GM10266 (cell line): ENCODE results near the gene ALAS2.
A peak's percentile ranks its signal among the peaks of the same experiment; 100 is the strongest.
"Not testable (repeated sequence)": the region's sequence is repeated elsewhere in the genome, so short reads cannot be mapped to it uniquely, and the experiment has no call there.

Source experiments
- DNase-seq: peaks from one replicate; pipeline ENCODE4 v3.0.0; 2012; ENCODE audit errors: extremely low spot score
- TF ChIP-seq, protein P1 (sequence below): IDR thresholded peaks from 2 replicates; pipeline ENCODE4 v1.5.1; 2012; ENCODE audit warnings: mild to moderate bottlenecking, low read depth; ENCODE audit not compliant: control insufficient read depth, insufficient read depth; ENCODE audit errors: missing control alignments

The ALAS2 gene, protein sequence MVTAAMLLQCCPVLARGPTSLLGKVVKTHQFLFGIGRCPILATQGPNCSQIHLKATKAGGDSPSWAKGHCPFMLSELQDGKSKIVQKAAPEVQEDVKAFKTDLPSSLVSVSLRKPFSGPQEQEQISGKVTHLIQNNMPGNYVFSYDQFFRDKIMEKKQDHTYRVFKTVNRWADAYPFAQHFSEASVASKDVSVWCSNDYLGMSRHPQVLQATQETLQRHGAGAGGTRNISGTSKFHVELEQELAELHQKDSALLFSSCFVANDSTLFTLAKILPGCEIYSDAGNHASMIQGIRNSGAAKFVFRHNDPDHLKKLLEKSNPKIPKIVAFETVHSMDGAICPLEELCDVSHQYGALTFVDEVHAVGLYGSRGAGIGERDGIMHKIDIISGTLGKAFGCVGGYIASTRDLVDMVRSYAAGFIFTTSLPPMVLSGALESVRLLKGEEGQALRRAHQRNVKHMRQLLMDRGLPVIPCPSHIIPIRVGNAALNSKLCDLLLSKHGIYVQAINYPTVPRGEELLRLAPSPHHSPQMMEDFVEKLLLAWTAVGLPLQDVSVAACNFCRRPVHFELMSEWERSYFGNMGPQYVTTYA

DNA sequence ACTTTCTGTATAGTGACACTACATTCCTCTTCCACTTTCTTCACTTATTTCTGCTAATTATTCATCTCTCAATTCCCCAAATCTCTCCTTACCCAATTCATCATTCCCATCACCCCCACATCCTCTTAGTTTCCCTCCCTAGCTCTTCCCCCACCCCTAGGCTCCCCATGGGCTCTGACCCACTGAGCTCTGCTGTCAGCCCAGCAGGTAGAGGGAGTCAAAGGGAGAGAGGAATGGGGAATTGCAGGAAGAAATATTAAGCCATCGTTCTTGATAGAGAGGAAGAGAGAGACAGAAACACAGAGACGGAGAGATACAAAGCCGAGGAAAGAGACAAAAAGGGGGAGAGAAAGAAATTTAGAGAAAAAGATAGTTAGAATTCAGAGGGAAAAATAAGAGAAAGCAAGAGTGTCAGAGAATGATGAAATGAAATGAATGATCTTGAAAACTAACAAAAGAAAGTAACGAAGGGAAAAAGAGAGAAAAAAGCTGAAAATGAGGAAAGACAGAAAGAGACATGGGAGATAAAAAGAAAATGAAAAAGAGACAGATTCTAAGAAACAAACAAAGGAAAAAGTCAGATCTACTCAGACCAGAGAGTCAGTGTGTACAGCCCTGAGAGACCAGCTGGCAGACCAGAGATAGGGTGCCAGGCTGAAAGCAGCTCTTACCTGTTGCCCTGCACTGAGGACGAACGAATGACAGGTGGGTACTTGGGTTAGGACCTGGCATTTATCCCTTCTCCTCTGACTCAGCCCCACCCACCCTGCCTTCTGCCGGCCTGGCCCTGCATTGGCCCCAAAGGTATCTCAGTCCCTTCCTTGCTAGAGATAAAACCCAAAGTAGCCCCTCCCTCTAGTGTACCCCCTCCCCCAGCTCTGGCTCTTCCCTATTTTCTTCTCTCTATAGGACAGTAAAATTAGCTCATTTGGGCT lies at the start of gene ALAS2:
Gene ALAS2, minus strand, starts transcription at position 707 of the 935 bp plus-strand sequence. CDS start 4,977 bp downstream, outside the sequence.
- DNase-seq: no peak
- TF ChIP-seq, protein P1, sequence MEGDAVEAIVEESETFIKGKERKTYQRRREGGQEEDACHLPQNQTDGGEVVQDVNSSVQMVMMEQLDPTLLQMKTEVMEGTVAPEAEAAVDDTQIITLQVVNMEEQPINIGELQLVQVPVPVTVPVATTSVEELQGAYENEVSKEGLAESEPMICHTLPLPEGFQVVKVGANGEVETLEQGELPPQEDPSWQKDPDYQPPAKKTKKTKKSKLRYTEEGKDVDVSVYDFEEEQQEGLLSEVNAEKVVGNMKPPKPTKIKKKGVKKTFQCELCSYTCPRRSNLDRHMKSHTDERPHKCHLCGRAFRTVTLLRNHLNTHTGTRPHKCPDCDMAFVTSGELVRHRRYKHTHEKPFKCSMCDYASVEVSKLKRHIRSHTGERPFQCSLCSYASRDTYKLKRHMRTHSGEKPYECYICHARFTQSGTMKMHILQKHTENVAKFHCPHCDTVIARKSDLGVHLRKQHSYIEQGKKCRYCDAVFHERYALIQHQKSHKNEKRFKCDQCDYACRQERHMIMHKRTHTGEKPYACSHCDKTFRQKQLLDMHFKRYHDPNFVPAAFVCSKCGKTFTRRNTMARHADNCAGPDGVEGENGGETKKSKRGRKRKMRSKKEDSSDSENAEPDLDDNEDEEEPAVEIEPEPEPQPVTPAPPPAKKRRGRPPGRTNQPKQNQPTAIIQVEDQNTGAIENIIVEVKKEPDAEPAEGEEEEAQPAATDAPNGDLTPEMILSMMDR: no peak

DNA sequence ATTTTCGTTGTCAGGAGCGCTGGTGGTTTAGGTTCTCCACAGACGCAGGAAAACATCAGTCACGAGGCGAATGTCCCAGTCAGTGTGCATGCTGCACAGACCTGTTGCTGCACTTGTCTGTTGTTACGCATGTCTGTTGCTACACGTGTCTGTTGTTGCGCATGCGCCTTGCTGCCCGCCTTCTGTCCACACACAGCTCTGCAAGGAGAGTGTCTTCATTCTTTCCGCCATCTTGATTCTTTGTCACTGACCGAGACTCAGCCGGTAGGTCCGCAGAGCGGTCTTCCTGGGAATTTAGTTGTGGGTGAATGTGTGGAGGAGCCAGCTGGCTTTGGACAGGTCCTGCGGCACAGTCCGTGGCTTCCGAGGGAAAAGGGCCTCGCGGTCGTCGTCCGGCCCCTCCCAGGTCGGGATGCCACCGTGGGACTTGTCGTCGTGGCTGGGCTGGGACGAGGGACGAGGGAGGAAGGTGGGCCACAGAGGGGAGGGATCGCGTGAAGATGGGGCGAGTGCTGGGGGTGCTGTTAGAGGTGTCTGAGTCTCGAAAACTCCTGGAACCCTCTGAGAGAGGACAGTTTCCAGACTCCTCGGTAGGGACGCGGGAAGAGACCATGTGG lies 44.2 kb upstream of the ALAS2 start, which contains the start of gene PAGE2B:
Gene PAGE2B, plus strand, starts transcription at position 180 of the 617 bp plus-strand sequence. CDS start 1,012 bp downstream, outside the sequence.
- no peak for DNase-seq
- TF ChIP-seq, protein P1: no peak

DNA sequence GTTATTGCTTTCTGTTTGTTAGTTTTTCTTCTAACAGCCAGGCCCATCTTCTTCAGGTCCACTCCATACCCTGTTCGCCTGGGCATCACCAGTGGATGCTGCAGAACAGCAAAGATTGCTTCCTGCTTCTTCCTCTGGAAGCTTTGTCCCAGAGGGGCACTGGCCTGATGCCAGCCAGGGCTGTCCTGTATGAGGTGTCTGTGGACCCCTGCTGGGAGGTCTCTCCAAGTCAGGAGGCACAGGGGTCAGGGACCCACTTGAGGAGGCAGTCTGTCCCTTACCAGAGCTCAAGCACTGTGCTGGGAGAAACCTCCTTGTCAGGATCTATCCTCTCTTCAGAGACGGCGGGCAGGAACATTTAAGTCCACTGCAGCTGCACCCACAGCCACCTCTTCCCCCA lies 41.5 kb upstream of the ALAS2 start:
- TF ChIP-seq, protein P1: no peak
- no peak for DNase-seq

DNA sequence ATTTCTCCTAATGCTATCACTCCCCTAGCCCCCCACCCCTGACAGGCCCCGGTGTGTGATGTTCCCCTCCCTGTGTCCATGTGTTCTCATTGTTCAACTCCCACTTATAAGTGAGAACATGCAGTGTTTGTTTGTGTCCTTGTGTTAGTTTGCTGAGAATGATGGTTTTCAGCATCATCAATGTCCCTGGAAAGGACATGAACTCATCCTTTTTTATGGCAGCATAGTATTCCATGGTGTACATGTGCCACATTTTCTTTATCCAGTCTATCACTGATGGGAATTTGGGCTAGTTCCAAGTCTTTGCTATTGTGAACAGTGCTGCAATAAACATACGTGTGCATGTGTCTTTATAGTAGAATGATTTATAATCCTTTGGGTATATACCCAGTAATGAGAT lies 36.4 kb upstream of the ALAS2 start:
- not testable (repeated sequence) for DNase-seq

DNA sequence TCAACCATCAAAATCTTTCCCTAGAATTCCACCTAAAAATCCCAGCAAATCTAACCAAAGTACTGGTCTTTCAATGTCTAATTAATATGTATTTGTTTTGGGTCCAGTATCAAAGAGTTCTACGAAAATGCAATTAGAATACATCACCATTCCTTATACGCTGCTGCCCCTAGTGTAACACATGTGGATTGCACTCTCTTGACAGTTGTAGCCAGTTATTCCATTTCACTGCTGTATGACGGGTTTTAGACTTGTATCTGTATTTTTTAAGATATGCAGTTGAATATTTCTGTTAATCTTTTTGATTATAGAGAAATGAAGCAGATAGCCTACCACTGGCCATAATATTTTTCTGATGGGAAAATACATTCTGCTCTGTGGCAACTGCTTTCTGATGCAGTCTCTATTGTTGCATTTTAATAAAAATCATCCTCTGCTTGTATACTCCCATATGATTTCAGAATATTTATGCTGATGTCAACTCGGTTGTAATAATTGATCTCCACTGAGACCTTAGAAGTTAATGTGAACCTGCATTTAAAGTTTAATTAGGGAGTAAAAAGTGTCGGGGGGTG lies 27.0 kb upstream of the ALAS2 start:
- TF ChIP-seq, protein P1: peak; percentile 67
- peak; percentile 12 for DNase-seq

DNA sequence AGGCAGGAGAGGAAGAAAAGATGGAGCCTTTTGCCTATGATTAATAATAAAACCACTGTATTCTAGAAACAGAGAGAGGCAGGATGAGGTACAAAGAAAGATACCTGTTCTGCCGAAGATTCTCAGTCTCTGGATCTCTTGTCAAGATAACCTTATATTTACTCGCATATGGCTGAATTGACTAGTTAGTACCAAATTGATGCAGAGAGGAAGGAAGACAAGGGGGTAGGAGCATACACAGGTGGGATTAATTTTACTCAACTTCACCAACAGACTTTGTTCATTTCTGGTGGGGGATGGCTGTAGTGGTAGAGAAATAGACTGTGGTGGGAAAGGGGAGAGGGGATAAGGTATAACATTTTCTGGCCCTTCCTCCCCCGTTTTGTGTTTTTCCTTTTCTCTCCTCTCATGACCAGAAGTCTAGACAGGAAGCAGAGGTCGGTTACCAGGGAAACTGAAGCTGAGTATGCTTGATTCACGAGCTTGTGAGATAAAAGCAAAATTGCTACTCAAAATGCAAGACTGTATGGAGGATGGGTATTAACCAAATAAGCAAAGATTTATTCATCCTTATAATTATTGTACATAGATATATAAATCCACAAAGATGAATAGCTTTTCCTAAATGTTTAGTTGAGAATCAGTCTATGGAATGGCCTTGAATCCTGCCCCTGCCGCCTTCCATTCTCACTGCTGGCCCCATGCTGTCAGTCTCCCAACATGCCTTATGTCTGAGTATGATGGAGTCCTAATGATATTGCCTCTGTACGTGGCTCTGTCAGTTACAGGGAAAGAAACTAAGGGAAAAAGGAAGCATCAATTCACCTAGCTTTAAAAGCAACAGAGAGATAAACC lies 26.3 kb upstream of the ALAS2 start:
- TF ChIP-seq, protein P1: no peak
- no peak for DNase-seq

DNA sequence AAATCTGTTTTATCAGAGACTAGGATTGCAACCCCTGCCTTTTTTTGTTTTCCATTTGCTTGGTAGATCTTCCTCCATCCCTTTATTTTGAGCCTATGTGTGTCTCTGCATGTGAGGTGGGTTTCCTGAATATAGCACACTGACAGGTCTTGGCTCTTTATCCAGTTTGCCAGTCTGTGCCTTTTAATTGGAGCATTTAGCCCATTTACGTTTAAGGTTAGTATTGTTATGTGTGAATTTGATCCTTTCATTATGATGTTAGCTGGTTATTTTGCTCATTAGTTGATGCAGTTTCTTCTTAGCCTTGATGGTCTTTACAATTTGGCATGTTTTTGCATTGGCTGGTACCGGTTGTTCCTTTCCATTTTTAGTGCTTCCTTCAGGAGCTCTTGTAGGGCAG lies 19.8 kb upstream of the ALAS2 start:
- not testable (repeated sequence) for DNase-seq
